ENCODE measurements around the gene MLC1. TPM values are rescaled to one million over a fixed set of nuclear protein-coding genes. Genes with fewer than 3 reads are reported as not detected.

MLC1 gene
- total and polyA plus RNA-seq, 2 of the 4 experiments (the other 2 are of a cell fraction) = 0.10 TPM; not detected in 1

DNA sequence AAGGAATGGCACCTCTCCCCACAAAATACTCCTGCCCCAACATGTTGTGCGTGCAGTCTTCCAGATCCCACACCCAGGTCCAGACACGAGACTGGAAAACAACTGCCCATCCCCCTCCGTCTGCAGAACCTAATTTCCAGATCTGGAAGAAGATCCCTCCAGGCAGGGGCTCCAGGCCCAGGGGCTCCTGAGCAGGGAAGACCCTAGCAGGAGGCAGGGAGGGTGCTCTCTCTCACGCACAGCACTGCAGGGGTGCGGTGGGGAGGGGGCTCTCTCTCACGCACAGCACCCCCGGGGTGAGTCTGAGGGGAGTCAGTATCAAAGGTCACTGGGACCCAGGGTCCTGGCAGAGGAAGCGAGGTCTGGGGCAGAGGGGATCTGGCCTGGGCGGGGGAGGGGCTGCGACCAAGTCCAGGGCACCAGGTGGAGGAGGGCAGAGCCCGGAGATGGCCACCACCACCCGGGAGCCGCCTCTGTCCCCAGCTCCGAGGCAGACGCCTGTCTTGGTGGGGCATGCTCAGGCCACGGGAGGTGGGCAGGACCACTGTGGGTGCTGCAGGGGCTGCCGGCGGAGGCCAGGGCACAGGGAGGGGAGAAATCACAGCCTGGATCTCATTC is 1.7 kb downstream of the MLC1 start:
- Histone ChIP-seq H3K14ac (replicated peaks; ENCODE audit: low read depth, low read length) (no peak overlapping the region), H3K23ac (ENCODE audit: low read depth, low read length) (no peak overlapping the region), H2BK20ac (ENCODE audit: low read depth, low read length) (no peak overlapping the region), H2BK5ac (ENCODE audit: low read depth, low read length, poor library complexity, severe bottlenecking) (no peak overlapping the region), H3K9ac (ENCODE audit: low read depth, low read length) (no peak overlapping the region), H3K4me1 (ENCODE audit: control insufficient read depth, insufficient read depth, low read length) (peaks cover 9% of the 10 kb centered on the region; the same call in 1 of the 2 replicates), H3K4me3 (ENCODE audit: insufficient read depth, low read depth, low read length) (no peak overlapping the region), H2BK120ac (ENCODE audit: low read depth, low read length) (no peak overlapping the region), H3K9me3 (ENCODE audit: control insufficient read depth, insufficient read depth, low read length) (peaks cover 7% of the 10 kb centered on the region), H2AFZ (replicated peaks; ENCODE audit: low read length, poor library complexity) (peak overlapping the region; percentile 41), H3K56ac (ENCODE audit: extremely low read depth, insufficient read depth, low read length) (no peak overlapping the region), H3K79me1 (ENCODE audit: low read depth in 1 of 2, low read length in 2 of 2) (no peaks in the 10 kb centered on the region), H3K27ac (ENCODE audit: insufficient read depth, low read length) (no peak overlapping the region), H3K36me3 (ENCODE audit: control insufficient read depth, insufficient read depth, low read length) (no peaks in the 10 kb centered on the region), H2AK9ac (replicated peaks; ENCODE audit: low read depth, low read length, poor library complexity) (no peak overlapping the region), H3K9me1 (ENCODE audit: insufficient read depth, low read length) (peaks cover 6% of the 10 kb centered on the region; the same call in 1 of the 2 replicates), H3K18ac (ENCODE audit: low read depth, low read length) (no peak overlapping the region; the same call in 1 of the 2 replicates), H2BK15ac (ENCODE audit: low read depth, low read length) (no peak overlapping the region), H4K8ac (ENCODE audit: low read depth in 2 of 2, low read length in 2 of 2) (no peak overlapping the region), H4K20me1 (ENCODE audit: insufficient read depth, low read length) (no peaks in the 10 kb centered on the region), H3K4me2 (ENCODE audit: low read depth, low read length) (no peak overlapping the region), H4K5ac (ENCODE audit: low read depth, low read length) (no peak overlapping the region; the same call in 1 of the 2 replicates), H2AK5ac (ENCODE audit: low read depth, low read length) (no peak overlapping the region), H3K4ac (ENCODE audit: low read depth, low read length) (no peak overlapping the region), H3K27me3 (ENCODE audit: control insufficient read depth, insufficient read depth, low read length) (no peaks in the 10 kb centered on the region), H4K91ac (ENCODE audit: insufficient read depth, low read depth, low read length) (no peak overlapping the region)
- intact Hi-C loops (cut with micrococcal nuclease) = no loop called here
- in situ Hi-C loops (cut with MboI; ENCODE audit: low sequenced_read_pairs) = no loop called here
- 70% methylated on average over 2 of the region's 18 CpGs; no CpG with 5 or more reads in 1 of the 2 experiments for WGBS, 2 experiments (ENCODE audit: extremely low coverage in 2 of 2, insufficient read length in 1 of 2)
- TF ChIP-seq RAD21 (IDR thresholded peaks at IDR 0.05; ENCODE audit: low read length) (no peak), BHLHE40 (IDR thresholded peaks at IDR 0.05; ENCODE audit: low read depth, low read length) (no peak), MAZ (IDR thresholded peaks at IDR 0.05; ENCODE audit: borderline replicate concordance, low read depth, low read length) (no peak), MXI1 (IDR thresholded peaks at IDR 0.05; ENCODE audit: borderline replicate concordance, low read depth, low read length) (no peak), SMC3 (IDR thresholded peaks at IDR 0.05; ENCODE audit: low read depth, low read length) (no peak), CHD1 (IDR thresholded peaks at IDR 0.05; ENCODE audit: low read depth, low read length) (no peak), NFE2L2 (IDR thresholded peaks at IDR 0.05; ENCODE audit: low read depth, low read length) (no peak), CEBPB (IDR thresholded peaks at IDR 0.05; ENCODE audit: low read depth, low read length) (no peak), RFX5 (IDR thresholded peaks at IDR 0.05; ENCODE audit: low read depth, low read length) (no peak), POLR2A (IDR thresholded peaks at IDR 0.05; ENCODE audit: low read depth, low read length) (no peak)
- TF ChIP-seq, protein P1, sequence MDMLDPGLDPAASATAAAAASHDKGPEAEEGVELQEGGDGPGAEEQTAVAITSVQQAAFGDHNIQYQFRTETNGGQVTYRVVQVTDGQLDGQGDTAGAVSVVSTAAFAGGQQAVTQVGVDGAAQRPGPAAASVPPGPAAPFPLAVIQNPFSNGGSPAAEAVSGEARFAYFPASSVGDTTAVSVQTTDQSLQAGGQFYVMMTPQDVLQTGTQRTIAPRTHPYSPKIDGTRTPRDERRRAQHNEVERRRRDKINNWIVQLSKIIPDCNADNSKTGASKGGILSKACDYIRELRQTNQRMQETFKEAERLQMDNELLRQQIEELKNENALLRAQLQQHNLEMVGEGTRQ (IDR thresholded peaks at IDR 0.05; ENCODE audit: low read depth, low read length) = no peak
- TF ChIP-seq, protein P2, sequence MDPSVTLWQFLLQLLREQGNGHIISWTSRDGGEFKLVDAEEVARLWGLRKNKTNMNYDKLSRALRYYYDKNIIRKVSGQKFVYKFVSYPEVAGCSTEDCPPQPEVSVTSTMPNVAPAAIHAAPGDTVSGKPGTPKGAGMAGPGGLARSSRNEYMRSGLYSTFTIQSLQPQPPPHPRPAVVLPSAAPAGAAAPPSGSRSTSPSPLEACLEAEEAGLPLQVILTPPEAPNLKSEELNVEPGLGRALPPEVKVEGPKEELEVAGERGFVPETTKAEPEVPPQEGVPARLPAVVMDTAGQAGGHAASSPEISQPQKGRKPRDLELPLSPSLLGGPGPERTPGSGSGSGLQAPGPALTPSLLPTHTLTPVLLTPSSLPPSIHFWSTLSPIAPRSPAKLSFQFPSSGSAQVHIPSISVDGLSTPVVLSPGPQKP (IDR thresholded peaks at IDR 0.05; ENCODE audit: borderline replicate concordance, low read depth, low read length) = no peak
- TF ChIP-seq, protein P3, sequence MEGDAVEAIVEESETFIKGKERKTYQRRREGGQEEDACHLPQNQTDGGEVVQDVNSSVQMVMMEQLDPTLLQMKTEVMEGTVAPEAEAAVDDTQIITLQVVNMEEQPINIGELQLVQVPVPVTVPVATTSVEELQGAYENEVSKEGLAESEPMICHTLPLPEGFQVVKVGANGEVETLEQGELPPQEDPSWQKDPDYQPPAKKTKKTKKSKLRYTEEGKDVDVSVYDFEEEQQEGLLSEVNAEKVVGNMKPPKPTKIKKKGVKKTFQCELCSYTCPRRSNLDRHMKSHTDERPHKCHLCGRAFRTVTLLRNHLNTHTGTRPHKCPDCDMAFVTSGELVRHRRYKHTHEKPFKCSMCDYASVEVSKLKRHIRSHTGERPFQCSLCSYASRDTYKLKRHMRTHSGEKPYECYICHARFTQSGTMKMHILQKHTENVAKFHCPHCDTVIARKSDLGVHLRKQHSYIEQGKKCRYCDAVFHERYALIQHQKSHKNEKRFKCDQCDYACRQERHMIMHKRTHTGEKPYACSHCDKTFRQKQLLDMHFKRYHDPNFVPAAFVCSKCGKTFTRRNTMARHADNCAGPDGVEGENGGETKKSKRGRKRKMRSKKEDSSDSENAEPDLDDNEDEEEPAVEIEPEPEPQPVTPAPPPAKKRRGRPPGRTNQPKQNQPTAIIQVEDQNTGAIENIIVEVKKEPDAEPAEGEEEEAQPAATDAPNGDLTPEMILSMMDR (conservative IDR thresholded peaks at IDR 0.05; ENCODE audit: low read depth, low read length) = no peak
- CTCF ChIA-PET = no interaction called here
- ATAC-seq (ENCODE audit: low read depth) (no peak), DNase-seq (no peak)
- POLR2A ChIA-PET (ENCODE audit: unreplicated experiment) = no interaction called here
- dilution Hi-C loops (cut with HindIII; ENCODE audit: low sequenced_read_pairs, unreplicated experiment) = no loop called here
- BruUV-seq (replicated peaks) = no TSS peak
